Chondrocyte (in vitro differentiated cells): ENCODE results near the gene NOTCH1. TPM values are rescaled to one million over a fixed set of nuclear protein-coding genes. Genes with fewer than 3 reads are reported as not detected.

ENCODE experiments used
- DNase-seq: peaks from one replicate; pipeline ENCODE4 v3.0.0; 2021; ENCODE audit warnings: mixed read lengths, low spot score
- H3K27ac Mint-ChIP-seq: one replicate; pipeline ENCODE4 v1.8.0; 2021; ENCODE audit warnings: mild to moderate bottlenecking, moderate library complexity, mixed read lengths; ENCODE audit not compliant: unreplicated experiment
- H3K27me3 Mint-ChIP-seq: 2 replicates; pipeline ENCODE4 v1.8.0; 2021; ENCODE audit warnings: low read depth, mixed read lengths
- H3K36me3 Mint-ChIP-seq: 2 replicates; pipeline ENCODE4 v1.8.0; 2021; ENCODE audit warnings: low read depth, mixed read lengths
- H3K4me1 Mint-ChIP-seq: 2 replicates; pipeline ENCODE4 v1.8.0; 2021; ENCODE audit warnings: low read depth, mild to moderate bottlenecking, mixed read lengths
- H3K4me3 Mint-ChIP-seq: one replicate; pipeline ENCODE4 v1.8.0; 2021; ENCODE audit warnings: mild to moderate bottlenecking, moderate library complexity, mixed read lengths; ENCODE audit not compliant: unreplicated experiment
- H3K9me3 Mint-ChIP-seq: 2 replicates; pipeline ENCODE4 v1.8.0; 2021; ENCODE audit warnings: low read depth, mixed read lengths
- total RNA-seq: library from RNA; stranded (reverse); gene quantifications from 3 replicates; pipeline ENCODE4 v1.2.1, GENCODE V29; 2021
- TF ChIP-seq, protein P1 (sequence below): fragments of 200-600 bp; sonication (generic); IDR thresholded peaks from 2 replicates; pipeline ENCODE4 v1.5.0; 2021; ENCODE audit warnings: antibody characterized with exemption, mild to moderate bottlenecking, moderate library complexity

The NOTCH1 gene
- total RNA-seq, 1 donor from 2014 or later: 28.7 TPM

DNA sequence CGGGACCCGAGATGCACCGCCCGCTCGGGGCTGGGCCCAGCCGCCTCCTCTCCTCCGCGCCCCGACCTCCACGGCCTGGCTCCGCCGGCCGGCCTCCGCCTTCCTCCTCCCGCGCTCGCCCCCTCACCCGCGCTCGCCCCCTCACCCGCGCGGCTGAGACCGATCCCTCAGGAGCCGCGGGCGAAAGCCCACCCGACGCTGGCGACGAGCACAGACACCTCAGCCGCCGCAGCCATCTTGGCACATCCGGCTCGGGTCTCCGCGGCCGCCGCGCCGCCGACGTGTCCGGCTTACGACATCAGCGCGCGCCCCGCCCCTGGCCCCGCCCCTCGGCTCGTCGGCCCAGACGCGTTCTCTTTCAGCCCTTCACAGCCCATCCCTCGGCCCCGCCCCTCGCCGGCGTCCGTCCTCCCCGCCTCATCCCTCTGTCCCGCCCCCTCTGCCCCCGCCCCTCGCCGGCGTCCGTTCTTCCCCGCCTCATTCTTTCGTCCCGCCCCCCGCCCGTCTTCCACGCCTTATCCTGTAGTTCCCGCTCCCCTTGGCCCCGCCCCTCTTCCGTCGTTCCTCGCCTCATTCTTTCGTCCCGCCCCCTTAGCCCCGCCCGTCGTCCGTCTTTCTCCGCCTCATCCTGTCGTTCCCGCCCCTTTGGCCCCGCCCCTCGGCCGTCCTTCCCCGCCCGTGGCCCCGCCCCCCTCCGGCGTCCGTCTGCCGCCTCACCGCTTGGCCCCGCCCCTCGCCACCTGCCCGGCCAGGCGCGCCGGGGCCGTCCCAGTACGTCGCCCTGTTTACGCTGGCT, 62.9 kb downstream of the NOTCH1 start, which contains the start of gene SEC16A:
TSS of gene SEC16A (minus strand) at position 248 of the 796 bp plus-strand sequence. CDS start 5,425 bp downstream, outside the sequence.
- TF ChIP-seq, protein P1, sequence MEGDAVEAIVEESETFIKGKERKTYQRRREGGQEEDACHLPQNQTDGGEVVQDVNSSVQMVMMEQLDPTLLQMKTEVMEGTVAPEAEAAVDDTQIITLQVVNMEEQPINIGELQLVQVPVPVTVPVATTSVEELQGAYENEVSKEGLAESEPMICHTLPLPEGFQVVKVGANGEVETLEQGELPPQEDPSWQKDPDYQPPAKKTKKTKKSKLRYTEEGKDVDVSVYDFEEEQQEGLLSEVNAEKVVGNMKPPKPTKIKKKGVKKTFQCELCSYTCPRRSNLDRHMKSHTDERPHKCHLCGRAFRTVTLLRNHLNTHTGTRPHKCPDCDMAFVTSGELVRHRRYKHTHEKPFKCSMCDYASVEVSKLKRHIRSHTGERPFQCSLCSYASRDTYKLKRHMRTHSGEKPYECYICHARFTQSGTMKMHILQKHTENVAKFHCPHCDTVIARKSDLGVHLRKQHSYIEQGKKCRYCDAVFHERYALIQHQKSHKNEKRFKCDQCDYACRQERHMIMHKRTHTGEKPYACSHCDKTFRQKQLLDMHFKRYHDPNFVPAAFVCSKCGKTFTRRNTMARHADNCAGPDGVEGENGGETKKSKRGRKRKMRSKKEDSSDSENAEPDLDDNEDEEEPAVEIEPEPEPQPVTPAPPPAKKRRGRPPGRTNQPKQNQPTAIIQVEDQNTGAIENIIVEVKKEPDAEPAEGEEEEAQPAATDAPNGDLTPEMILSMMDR: no peak
- Mint-ChIP-seq H3K4me1 (peaks cover 28% of the 10 kb centered on the region), H3K27ac (peak within 1 kb of the TSS; percentile 100), H3K36me3 (no peaks in the 10 kb centered on the region), H3K27me3 (no peaks in the 10 kb centered on the region), H3K9me3 (no peaks in the 10 kb centered on the region), H3K4me3 (peak within 1 kb of the TSS; percentile 95)
- peak; percentile 100 for DNase-seq

DNA sequence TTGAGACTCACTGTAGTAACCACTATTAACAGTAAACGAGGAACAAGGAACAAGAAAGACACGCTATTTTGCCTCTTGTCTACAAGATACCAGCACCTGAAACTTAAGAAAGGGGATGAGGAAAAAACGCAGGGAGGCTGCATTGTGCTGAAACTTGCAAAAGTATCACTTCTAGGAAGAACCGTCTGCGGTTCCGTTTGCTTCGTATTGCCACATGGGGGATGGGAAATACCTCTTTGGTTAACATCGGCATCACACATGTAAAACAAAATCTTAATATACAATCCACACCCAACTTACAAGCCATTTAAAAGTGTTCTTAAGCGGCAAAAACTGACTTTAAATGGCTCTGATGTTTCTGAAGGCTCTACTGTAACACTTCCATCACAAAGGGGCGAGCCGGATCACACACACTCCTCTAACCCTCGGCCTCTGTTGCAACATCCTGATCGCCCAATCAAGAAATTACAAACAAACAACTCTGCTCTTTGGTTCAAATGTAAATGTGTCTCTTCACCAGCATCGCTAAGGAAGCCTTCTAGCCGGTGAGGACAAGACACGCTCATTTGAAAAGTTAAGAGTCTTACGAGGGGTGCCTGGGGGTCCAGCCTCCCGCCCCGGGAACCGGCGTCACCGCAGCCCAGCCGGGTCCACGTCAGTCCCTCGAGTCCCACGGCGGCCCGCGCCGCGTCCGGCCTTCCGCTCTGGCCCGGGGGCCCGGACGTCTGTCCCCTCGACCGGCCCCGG, 63.6 kb downstream of the NOTCH1 start:
- peak; percentile 87 for DNase-seq

DNA sequence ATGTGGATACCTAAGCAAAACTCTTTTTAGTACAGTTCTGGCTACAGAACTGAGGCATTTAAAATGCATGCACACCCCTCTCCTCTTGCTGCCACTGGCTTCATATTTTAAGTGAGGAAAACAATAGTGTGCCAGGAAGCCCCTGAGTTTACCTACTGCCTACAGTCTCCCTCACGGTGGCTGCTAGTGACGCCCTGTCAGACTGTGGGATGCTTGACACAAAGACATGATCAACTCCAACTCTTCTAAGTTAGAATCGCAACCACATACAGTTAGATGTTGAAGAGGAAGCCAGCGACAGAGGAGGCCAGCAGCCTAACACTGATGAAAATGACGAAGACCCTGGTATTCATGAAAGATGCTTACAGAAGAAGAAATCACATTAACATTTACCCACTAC, 64.3 kb downstream of the NOTCH1 start:
- TF ChIP-seq, protein P1: no peak
- H3K27me3 Mint-ChIP-seq: no peaks in the 10 kb centered on the region
- H3K27ac Mint-ChIP-seq: peak overlapping the region; percentile 93
- H3K9me3 Mint-ChIP-seq: no peaks in the 10 kb centered on the region
- peak overlapping the region; percentile 95 for H3K4me3 Mint-ChIP-seq
- DNase-seq: no peak
- H3K4me1 Mint-ChIP-seq: peaks cover 28% of the 10 kb centered on the region
- H3K36me3 Mint-ChIP-seq: no peaks in the 10 kb centered on the region

More for the DNA sequence above, 63.6 kb downstream of the NOTCH1 start:
- TF ChIP-seq, protein P1: no peak
- peak overlapping the region; percentile 95 for H3K4me3 Mint-ChIP-seq
- H3K27ac Mint-ChIP-seq: peak overlapping the region; percentile 93
- no peaks in the 10 kb centered on the region for H3K36me3 Mint-ChIP-seq
- H3K4me1 Mint-ChIP-seq: peaks cover 28% of the 10 kb centered on the region
- H3K27me3 Mint-ChIP-seq: no peaks in the 10 kb centered on the region
- no peaks in the 10 kb centered on the region for H3K9me3 Mint-ChIP-seq

DNA sequence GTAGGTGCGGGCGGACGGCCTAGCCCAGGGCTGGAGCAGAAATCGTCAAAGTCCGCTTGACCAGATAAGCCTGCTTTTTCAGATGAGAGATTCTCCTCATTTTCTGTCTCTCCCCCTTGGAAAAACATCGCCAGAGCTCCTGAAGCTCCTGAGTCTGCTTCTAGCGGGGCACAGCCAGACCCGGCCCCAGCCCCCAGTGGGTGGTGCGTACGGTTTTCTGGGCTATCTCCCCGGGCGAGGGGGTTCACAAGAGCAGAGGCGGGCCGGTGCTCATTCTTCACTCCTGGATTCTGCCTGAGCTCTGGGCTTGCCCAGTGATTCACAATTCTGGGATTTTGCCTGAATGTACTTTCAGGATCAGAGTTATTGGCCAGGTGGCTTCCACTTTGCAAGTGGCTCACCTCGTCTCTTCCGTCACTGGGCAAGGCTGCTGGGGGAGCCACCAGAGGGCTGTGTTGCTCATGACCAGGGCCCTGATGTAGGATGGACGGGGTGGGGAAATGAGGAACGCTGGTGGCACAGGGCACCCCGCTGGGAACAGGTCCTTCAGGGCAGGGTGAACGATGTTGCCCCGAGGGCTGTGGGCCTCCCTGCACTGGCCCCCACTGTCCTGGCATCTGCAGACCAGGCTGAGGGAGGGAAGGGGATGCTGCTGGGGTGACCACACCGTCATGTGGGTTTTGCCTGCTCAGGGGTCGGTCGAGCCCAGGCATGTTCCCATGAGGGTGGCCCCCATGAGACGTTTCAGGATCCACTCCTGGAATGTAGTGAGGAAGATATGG, 69.3 kb downstream of the NOTCH1 start:
- no peak overlapping the region for H3K4me3 Mint-ChIP-seq
- no peaks in the 10 kb centered on the region for H3K9me3 Mint-ChIP-seq
- H3K27me3 Mint-ChIP-seq: no peaks in the 10 kb centered on the region
- H3K36me3 Mint-ChIP-seq: peaks cover 16% of the 10 kb centered on the region
- H3K4me1 Mint-ChIP-seq: peaks cover 20% of the 10 kb centered on the region
- TF ChIP-seq, protein P1: no peak
- H3K27ac Mint-ChIP-seq: no peak overlapping the region
- no peak for DNase-seq
